H1 (cell line): Measurements from ENCODE around the gene PTCD3. TPM values are rescaled to one million over a fixed set of nuclear protein-coding genes. Genes with fewer than 3 reads are reported as not detected.
A peak's percentile ranks its signal among the peaks of the same experiment; 100 is the strongest.

Experiments
- CTCF ChIA-PET: fragments of 300-600 bp; sonication (Branson Sonifier 250); formaldehyde crosslinking; loops from one replicate; lab custom pipeline; 2021; ENCODE audit not compliant: partially characterized antibody; lab: Charles Lee
- POLR2A ChIA-PET: fragments of 300-600 bp; sonication (Branson Sonifier 250); formaldehyde crosslinking; loops from one replicate; lab custom pipeline; 2021; ENCODE audit warnings: inconsistent platforms; ENCODE audit not compliant: partially characterized antibody; lab: Charles Lee
- DNase-seq, 2 experiments: peaks; one replicate each; pipeline versions ENCODE4 v3.0.0 to v3.0.0-alpha.2; 2010 to 2022; ENCODE audit warnings: low spot score in 2 of 2, low read depth in 1 of 2, mixed read lengths in 1 of 2
- FAIRE-seq: peaks from 2 replicates; lab custom pipeline; 2011; peaks lifted over from hg19 to GRCh38; lab: Jason Lieb, UNC
- H2AFZ ChIP-seq: 2 replicates; pipeline ENCODE4 v1.8.1; 2012; ENCODE audit warnings: low read length, inconsistent platforms
- H2AK5ac ChIP-seq: 2 replicates; pipeline ENCODE4 v1.6.1; 2013; ENCODE audit warnings: low read depth, low read length
- H2BK120ac ChIP-seq: replicated peaks from 2 replicates; pipeline ENCODE3; 2013; ENCODE audit warnings: low read depth, low read length, inconsistent platforms
- H2BK12ac ChIP-seq: 2 replicates; pipeline ENCODE4 v1.6.1; 2013; ENCODE audit warnings: low read depth, low read length
- H2BK15ac ChIP-seq: 2 replicates; pipeline ENCODE4 v1.6.1; 2013; ENCODE audit warnings: low read length
- H2BK20ac ChIP-seq: 2 replicates; pipeline ENCODE4 v1.6.1; 2013; ENCODE audit warnings: low read length
- H2BK5ac ChIP-seq: 2 replicates; pipeline ENCODE4 v1.6.1; 2013; ENCODE audit warnings: low read depth, low read length
- H3K14ac ChIP-seq: 2 replicates; pipeline ENCODE4 v1.6.1; 2013; ENCODE audit warnings: inconsistent platforms; ENCODE audit not compliant: insufficient read length
- H3K18ac ChIP-seq: 2 replicates; pipeline ENCODE4 v1.6.1; 2013; ENCODE audit warnings: low read length; ENCODE audit errors: extremely low read depth
- H3K23ac ChIP-seq: 2 replicates; pipeline ENCODE4 v1.6.1; 2013; ENCODE audit warnings: inconsistent platforms; ENCODE audit not compliant: insufficient read length
- H3K23me2 ChIP-seq: 2 replicates; pipeline ENCODE4 v1.6.1; 2013; ENCODE audit warnings: low read depth, low read length
- H3K27ac ChIP-seq: 2 replicates; pipeline ENCODE4 v1.6.1; 2011; ENCODE audit warnings: low read depth, low read length, inconsistent platforms
- H3K27me3 ChIP-seq, 4 experiments: replicated peaks in 1 of 4; 1 replicate in 1 of 4; 2 replicates in 3 of 4; pipeline versions ENCODE4 v1.6.1 to v1.8.1; 2011 to 2013; ENCODE audit warnings: low read length in 3 of 4, mild to moderate bottlenecking in 3 of 4, inconsistent platforms in 2 of 4, mixed read lengths in 2 of 4, moderate library complexity in 1 of 4; ENCODE audit not compliant: control insufficient read depth in 3 of 4, insufficient read depth in 3 of 4; ENCODE audit errors: extremely low read depth in 1 of 4
- H3K36me3 ChIP-seq, 4 experiments: 2 replicates each; pipeline versions ENCODE4 v1.6.1 to v1.8.1; 2011 to 2013; ENCODE audit warnings: mild to moderate bottlenecking in 4 of 4, low read length in 3 of 4, moderate library complexity in 2 of 4, control low read depth in 1 of 4, inconsistent platforms in 1 of 4; ENCODE audit not compliant: insufficient read depth in 4 of 4, control insufficient read depth in 2 of 4
- H3K4ac ChIP-seq: replicated peaks from 2 replicates; pipeline ENCODE3; 2013; ENCODE audit warnings: low read length, low read depth, mixed read lengths, inconsistent platforms; ENCODE audit not compliant: insufficient read length
- H3K4me1 ChIP-seq, 4 experiments: replicated peaks in 1 of 4; 1 replicate in 1 of 4; 2 replicates in 3 of 4; pipeline versions ENCODE4 v1.6.1 to v1.8.1; 2011 to 2013; ENCODE audit warnings: low read length in 3 of 4, inconsistent platforms in 2 of 4, mixed read lengths in 1 of 4; ENCODE audit not compliant: insufficient read depth in 4 of 4, control insufficient read depth in 3 of 4
- H3K4me2 ChIP-seq, 2 experiments: 2 replicates each; pipeline versions ENCODE4 v1.6.1 to v1.8.1; 2011 to 2013; ENCODE audit warnings: low read depth in 2 of 2, low read length in 2 of 2, control low read depth in 1 of 2, inconsistent platforms in 1 of 2, mild to moderate bottlenecking in 1 of 2; ENCODE audit not compliant: insufficient read depth in 1 of 2
- H3K4me3 ChIP-seq, 4 experiments: fragments of 200-600, 300-600 bp in 1 of 4; sonication (generic), shearing (Covaris generic), sonication (Bioruptor Twin) in 1 of 4; 2 replicates each; pipeline versions ENCODE4 v1.5.1 to v1.8.1; 2011 to 2016; ENCODE audit warnings: low read length in 4 of 4, low read depth in 3 of 4, control low read depth in 2 of 4, inconsistent platforms in 2 of 4, mild to moderate bottlenecking in 2 of 4, mixed read lengths in 1 of 4, moderate library complexity in 1 of 4; ENCODE audit not compliant: insufficient read depth in 2 of 4; ENCODE audit errors: extremely low read depth in 1 of 4
- H3K56ac ChIP-seq: replicated peaks from 2 replicates; pipeline ENCODE3; 2013; ENCODE audit warnings: low read depth, mild to moderate bottlenecking, mixed read lengths, low read length, inconsistent platforms; ENCODE audit not compliant: insufficient read length
- H3K79me1 ChIP-seq: 2 replicates; pipeline ENCODE4 v1.6.1; 2013; ENCODE audit warnings: low read depth, low read length, control low read depth
- H3K79me2 ChIP-seq, 2 experiments: 2 replicates each; pipeline versions ENCODE4 v1.6.1 to v1.8.1; 2012 to 2013; ENCODE audit warnings: low read length in 2 of 2, mild to moderate bottlenecking in 2 of 2, inconsistent platforms in 1 of 2; ENCODE audit not compliant: insufficient read depth in 2 of 2, control insufficient read depth in 1 of 2
- H3K9ac ChIP-seq, 4 experiments: replicated peaks in 1 of 4; 1 replicate in 1 of 4; 2 replicates in 3 of 4; pipeline versions ENCODE4 v1.6.1 to v1.8.1; 2011 to 2013; ENCODE audit warnings: low read depth in 3 of 4, low read length in 3 of 4, control low read depth in 2 of 4, mild to moderate bottlenecking in 2 of 4, moderate library complexity in 2 of 4, inconsistent platforms in 1 of 4; ENCODE audit errors: extremely low read depth in 1 of 4
- H3K9me3 ChIP-seq, 2 experiments: 2 replicates each; pipeline versions ENCODE4 v1.6.1 to v1.8.1; 2012 to 2013; ENCODE audit warnings: mild to moderate bottlenecking in 2 of 2, moderate library complexity in 2 of 2, control low read depth in 1 of 2, inconsistent platforms in 1 of 2, low read depth in 1 of 2, low read length in 1 of 2, mixed read lengths in 1 of 2; ENCODE audit not compliant: insufficient read depth in 2 of 2
- H4K20me1 ChIP-seq, 2 experiments: replicated peaks in 1 of 2; 2 replicates each; pipeline versions ENCODE3 to v1.8.1; 2011 to 2013; ENCODE audit warnings: inconsistent platforms in 2 of 2, low read length in 2 of 2, mild to moderate bottlenecking in 1 of 2; ENCODE audit not compliant: insufficient read depth in 2 of 2, control insufficient read depth in 1 of 2
- H4K5ac ChIP-seq: 2 replicates; pipeline ENCODE4 v1.6.1; 2013; ENCODE audit warnings: low read length, low read depth, mixed read lengths, inconsistent platforms; ENCODE audit not compliant: insufficient read length
- H4K8ac ChIP-seq: 2 replicates; pipeline ENCODE4 v1.8.0; 2013; ENCODE audit warnings: mild to moderate bottlenecking, moderate library complexity, low read length, inconsistent platforms; ENCODE audit not compliant: insufficient read depth; ENCODE audit errors: extremely low read depth
- H4K91ac ChIP-seq: replicated peaks from 2 replicates; pipeline ENCODE3; 2013; ENCODE audit warnings: low read length, mixed read lengths, inconsistent platforms; ENCODE audit not compliant: insufficient read length
- RAD21 ChIP-seq, 2 experiments: IDR thresholded peaks in 1 of 2; conservative IDR thresholded peaks in 1 of 2; 2 replicates each; pipeline ENCODE4 v1.6.1; 2011; ENCODE audit warnings: low read depth in 2 of 2, low read length in 2 of 2, improper control_type of control experiment in 1 of 2, inconsistent platforms in 1 of 2, mild to moderate bottlenecking in 1 of 2, moderate library complexity in 1 of 2
- SIX5 ChIP-seq: IDR thresholded peaks from 2 replicates; pipeline ENCODE4 v1.6.1; 2011; ENCODE audit warnings: mild to moderate bottlenecking, low read depth, low read length
- WGBS, 2 experiments: shearing (Covaris generic) in 1 of 2; methylation state at CpG; one replicate each; pipeline versions ENCODE4 v1.1.6 to v1.1.7; 2013 to 2015; ENCODE audit warnings: low lambda C conversion rate in 2 of 2, mixed read lengths in 2 of 2, inconsistent platforms in 1 of 2, low coverage in 1 of 2, missing lambda C conversion rate in 1 of 2; ENCODE audit not compliant: insufficient replicate concordance in 2 of 2, insufficient coverage in 1 of 2, insufficient read length in 1 of 2; ENCODE audit errors: extremely low coverage in 1 of 2, missing lambda C conversion rate in 1 of 2; 5-methylcytosine and 5-hydroxymethylcytosine counted together
- polyA plus RNA-seq, 7 experiments: library from polyadenylated mRNA; depleted of rRNA in 3 of 7; stranded (reverse) in 5 of 7; unstranded in 2 of 7; fragments of >200 nt in 5 of 7; fragments of 200-250 nt in 2 of 7; gene quantifications; 1 replicate in 5 of 7; 2 replicates in 1 of 7; 4 replicates in 1 of 7; pipeline versions ENCODE4 v1.2.1 to v1.2.3, GENCODE V29; 2011 to 2013; ENCODE audit warnings: missing spikeins in 2 of 7, mixed read lengths in 2 of 7
- total RNA-seq: library from RNA; stranded (reverse); fragmentation: NEBNext Ultra II Directional; extraction: Animal tissue kit (Norgen Biotek cat#: 25700); gene quantifications from 2 replicates; pipeline ENCODE4 v1.2.1, GENCODE V29; 2021

The PTCD3 gene
- total and polyA plus RNA-seq, 2 of the 8 experiments (the other 6 are each of a cell fraction or from before 2014, with no cell fraction given): 64.3 to 192 TPM

DNA sequence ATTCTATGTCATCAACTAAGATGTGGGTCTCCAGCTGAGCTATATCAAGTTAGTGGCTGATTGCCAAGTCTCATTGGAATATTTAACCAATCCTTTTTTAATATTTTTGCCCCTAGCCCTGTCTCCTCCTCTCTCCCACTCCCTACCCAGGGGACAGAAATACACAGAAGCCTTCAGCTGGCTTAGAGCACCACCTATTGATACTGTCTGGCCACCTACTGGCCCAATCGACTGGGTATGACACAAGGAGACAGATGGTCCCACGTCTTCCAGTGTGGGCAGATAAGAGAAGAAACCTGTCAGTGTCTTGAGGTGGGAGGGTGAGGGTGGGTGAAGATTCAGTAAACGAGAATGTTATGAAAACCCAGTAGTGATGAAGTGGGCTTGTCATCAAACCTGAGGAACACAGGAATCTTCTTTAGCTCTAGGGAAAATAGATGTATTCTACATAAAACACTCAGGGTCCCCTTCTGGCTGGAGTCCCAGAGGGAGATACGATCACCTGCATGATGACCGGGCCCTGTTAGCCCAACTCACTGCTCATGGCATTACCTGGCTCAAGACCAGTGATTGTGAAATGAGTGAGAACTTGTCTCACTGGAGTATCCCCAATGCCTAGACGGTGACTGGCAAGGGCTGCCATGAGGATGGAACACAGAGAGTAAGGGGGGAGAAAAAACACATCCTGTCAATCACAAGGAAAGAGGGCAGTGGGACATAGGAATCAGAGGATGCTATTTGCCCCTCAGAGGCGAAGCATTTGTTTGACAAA is 27.1 kb upstream of the PTCD3 start:
- CTCF ChIA-PET: interaction anchor here (0.6 to 5.7 kb wide), 32 partner anchors 9 to 442 kb away, joined by 3 to 61 read pairs (median 4); partner anchors contain the start of genes IMMT and ST3GAL5
- TF ChIP-seq SIX5: no peak
- TF ChIP-seq RAD21 (IDR thresholded peaks at IDR 0.05 in 1 of 2, conservative IDR thresholded peaks at IDR 0.05 in 1 of 2; ENCODE audit: low read depth in 2 of 2, low read length in 2 of 2): peak; percentile 17 to 29; a peak in 1 of 4 replicates

More for the DNA sequence above, 27.1 kb upstream of the PTCD3 start:
- no peaks in the 10 kb centered on the region for H3K9me3 ChIP-seq
- no peak overlapping the region for H3K4me3 ChIP-seq
- no peaks in the 10 kb centered on the region for H3K27me3 ChIP-seq
- no peak overlapping the region for H2BK120ac ChIP-seq
- POLR2A ChIA-PET: interaction anchor here (0.5 kb wide), 1 partner anchor 462 kb away, joined by 3 read pairs; no protein-coding TSS in a partner anchor
- no peak overlapping the region for H3K18ac ChIP-seq
- no peak for DNase-seq
- H3K4me2 ChIP-seq: no peak overlapping the region
- peaks cover 6 to 65% (median 59%) of the 10 kb centered on the region in 4 experiments; a peak in 7 of 8 replicates for H3K36me3 ChIP-seq
- no peak overlapping the region for H4K8ac ChIP-seq
- no peak overlapping the region for H2AK5ac ChIP-seq
- no peak overlapping the region for H4K5ac ChIP-seq
- no peak overlapping the region for H3K27ac ChIP-seq
- H3K79me1 ChIP-seq: no peaks in the 10 kb centered on the region
- no peak overlapping the region for H3K4ac ChIP-seq
- H2BK5ac ChIP-seq: no peak overlapping the region
- H3K23ac ChIP-seq: no peak overlapping the region
- no peaks in the 10 kb centered on the region for H3K4me1 ChIP-seq
- no peak overlapping the region for H3K14ac ChIP-seq
- FAIRE-seq: no peak
- H3K79me2 ChIP-seq: no peaks in the 10 kb centered on the region
- no peaks in the 10 kb centered on the region for H3K23me2 ChIP-seq
- no peak overlapping the region for H2BK20ac ChIP-seq
- no peak overlapping the region for H4K91ac ChIP-seq
- H2BK12ac ChIP-seq: no peak overlapping the region
- 92% methylated on average over 6 of the region's 7 CpGs; no CpG with 5 or more reads in 1 of the 2 experiments for WGBS, 2 experiments
- H3K9ac ChIP-seq: no peak overlapping the region
- H3K56ac ChIP-seq: no peak overlapping the region
- H2AFZ ChIP-seq: no peak overlapping the region
- H4K20me1 ChIP-seq: peaks cover 5 to 12% of the 10 kb centered on the region in 2 experiments
- H2BK15ac ChIP-seq: no peak overlapping the region
